GM10847 (cell line): ENCODE results near the gene SLC26A8.
A peak's percentile ranks its signal among the peaks of the same experiment; 100 is the strongest.

Experiments
- POLR2A ChIP-seq: IDR thresholded peaks from 2 replicates; pipeline ENCODE4 v1.6.1; 2011; ENCODE audit not compliant: insufficient read length; ENCODE audit errors: extremely low read depth

The SLC26A8 gene

DNA sequence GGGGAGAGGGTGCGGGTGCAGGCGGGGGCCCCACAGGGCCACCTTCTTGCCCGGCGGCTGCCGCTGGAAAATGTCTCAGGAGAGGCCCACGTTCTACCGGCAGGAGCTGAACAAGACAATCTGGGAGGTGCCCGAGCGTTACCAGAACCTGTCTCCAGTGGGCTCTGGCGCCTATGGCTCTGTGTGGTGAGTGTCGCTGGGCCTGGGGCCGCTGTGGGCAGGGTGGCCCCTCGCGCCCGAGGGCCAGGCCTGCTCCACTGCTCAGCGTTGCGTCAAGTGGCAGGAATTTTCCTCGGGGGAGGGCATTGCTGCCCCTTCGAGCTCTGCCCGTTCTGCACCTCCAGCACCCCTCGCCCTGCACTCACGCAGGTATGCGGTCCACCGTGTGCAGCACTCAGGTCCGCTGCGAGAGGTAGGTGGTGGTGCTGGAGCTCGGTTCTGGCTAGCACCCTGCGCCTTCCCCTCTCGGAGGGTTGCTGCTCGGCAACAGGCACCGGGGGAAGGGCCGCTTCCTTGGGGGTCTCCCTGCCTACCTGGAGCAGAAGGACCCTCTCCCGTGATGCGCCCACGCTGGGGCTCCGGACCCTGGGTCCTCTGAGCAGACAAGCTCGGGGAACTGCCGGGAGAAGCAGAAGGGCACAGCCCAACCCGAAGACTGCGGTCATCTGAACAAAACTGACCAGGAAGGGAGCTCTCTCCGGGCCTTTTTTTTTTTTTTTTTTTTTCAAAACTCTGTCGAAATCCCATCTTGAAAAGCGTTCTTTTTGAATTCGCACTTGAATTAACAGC, 3.8 kb upstream of the SLC26A8 start:
- TF ChIP-seq POLR2A: no peak

DNA sequence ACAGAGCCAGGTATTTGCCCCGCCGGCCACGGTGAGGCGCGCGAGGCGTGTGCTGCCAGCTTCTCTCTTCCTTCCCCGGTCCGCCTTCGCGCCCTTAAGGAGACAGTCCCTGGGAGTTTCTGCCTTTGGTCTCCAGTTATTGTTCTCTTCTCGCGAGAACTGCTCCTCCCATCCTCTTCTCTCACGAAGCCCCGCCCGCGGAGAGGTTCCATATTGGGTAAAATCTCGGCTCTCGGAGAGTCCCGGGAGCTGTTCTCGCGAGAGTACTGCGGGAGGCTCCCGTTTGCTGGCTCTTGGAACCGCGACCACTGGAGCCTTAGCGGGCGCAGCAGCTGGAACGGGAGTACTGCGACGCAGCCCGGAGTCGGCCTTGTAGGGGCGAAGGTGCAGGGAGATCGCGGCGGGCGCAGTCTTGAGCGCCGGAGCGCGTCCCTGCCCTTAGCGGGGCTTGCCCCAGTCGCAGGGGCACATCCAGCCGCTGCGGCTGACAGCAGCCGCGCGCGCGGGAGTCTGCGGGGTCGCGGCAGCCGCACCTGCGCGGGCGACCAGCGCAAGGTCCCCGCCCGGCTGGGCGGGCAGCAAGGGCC, 3.2 kb upstream of the SLC26A8 start, which contains the start of gene MAPK14:
TSS of gene MAPK14 (plus strand) at position 308 of the 587 bp plus-strand sequence. CDS start 350 bp downstream, outside the sequence.
- TF ChIP-seq POLR2A: peak; percentile 93

DNA sequence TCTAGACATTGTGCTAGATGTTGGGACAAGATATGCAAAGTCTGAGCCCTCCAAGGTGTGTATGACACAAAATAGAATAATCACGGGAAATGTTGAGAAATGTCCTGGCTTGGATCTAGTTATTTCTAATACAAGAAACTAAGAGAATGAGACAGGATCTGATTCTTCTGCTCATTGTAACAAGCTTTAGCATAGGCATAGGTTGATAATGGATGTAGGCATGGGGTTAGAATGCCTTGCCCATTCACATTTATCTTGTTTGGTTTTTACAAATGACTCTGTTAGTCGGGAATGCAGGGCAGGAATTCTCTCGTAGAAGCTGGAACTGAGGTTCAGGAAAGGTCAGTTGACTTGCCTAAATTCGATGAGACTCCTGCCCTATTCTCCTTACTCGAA, 1.5 kb upstream of the SLC26A8 start:
- no peak for TF ChIP-seq POLR2A

- TF ChIP-seq POLR2A: no peak
Observed at GRCh38 chr6:36025260-36025931, 955 bp upstream of the SLC26A8 start.

GRCh38 chr6:36020154-36020553, 4.3 kb downstream of the SLC26A8 start:
- no peak for TF ChIP-seq POLR2A

DNA sequence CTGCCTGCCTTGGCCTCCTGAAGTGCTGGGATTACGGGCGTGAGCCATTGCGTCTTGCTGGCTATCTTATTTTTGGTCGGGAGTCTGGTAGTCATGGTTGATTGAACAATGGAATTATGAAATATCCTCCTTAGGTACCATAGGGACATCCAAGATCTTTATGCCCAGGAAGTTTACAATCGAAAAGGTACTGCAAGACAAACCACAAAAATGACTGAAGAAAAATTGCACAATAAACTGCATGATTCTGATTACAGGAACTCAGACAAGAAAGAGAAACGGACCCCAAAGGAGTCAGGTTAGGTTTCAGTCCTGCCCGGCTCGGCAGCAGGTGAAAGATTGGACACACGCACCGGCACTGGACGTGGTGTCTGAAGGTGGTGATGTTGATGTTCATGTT, 5.3 kb downstream of the SLC26A8 start:
- TF ChIP-seq POLR2A: no peak

GRCh38 chr6:36018339-36018738, 6.1 kb downstream of the SLC26A8 start:
- TF ChIP-seq POLR2A: no peak

- no peak for TF ChIP-seq POLR2A
Observed at GRCh38 chr6:36015666-36016065, 8.8 kb downstream of the SLC26A8 start.

- no peak for TF ChIP-seq POLR2A
Observed at GRCh38 chr6:36000451-36000850, 24.0 kb downstream of the SLC26A8 start.

- TF ChIP-seq POLR2A: no peak
Observed at GRCh38 chr6:35993150-35993549, 31.3 kb downstream of the SLC26A8 start.

DNA sequence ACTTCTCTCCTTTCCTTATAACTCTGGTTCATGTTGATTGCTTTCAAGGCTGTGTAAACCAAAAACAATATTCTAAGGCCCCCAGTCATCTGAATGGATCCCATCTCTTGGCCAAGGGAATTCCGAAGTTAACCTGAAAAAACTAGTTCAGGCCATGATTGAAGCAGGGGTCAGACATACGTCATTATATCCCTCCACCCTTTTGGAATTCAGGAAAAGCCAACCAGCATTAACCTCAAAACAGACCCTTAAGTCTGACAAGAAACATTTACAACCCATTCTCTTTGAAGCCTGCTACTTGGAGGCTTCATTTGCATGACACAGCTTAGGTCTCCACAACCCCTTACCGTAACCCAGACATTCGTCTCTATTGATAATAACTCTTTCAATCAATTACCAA, 39.7 kb downstream of the SLC26A8 start:
- no peak for TF ChIP-seq POLR2A

- TF ChIP-seq POLR2A: no peak
Observed at GRCh38 chr6:35980991-35981645, 43.3 kb downstream of the SLC26A8 start.

DNA sequence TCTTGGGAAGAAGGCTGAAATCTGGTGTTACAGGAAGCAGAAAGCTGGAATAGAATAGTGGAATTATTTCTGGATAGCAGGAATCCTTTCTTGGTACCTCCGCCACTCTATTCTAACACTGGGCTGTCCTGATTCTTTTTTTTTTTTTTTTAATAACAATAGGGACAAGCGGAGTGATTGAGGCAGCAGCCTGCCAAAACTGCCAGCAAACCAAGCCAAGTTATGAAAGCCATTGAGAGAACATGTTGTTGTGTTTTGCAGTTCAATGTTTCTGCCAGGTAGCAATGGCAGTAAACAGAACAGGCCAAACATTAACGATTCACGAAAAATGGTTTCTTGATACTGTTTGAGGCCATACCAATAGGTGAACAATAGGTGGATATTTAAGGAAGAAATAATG, 47.1 kb downstream of the SLC26A8 start:
- no peak for TF ChIP-seq POLR2A

DNA sequence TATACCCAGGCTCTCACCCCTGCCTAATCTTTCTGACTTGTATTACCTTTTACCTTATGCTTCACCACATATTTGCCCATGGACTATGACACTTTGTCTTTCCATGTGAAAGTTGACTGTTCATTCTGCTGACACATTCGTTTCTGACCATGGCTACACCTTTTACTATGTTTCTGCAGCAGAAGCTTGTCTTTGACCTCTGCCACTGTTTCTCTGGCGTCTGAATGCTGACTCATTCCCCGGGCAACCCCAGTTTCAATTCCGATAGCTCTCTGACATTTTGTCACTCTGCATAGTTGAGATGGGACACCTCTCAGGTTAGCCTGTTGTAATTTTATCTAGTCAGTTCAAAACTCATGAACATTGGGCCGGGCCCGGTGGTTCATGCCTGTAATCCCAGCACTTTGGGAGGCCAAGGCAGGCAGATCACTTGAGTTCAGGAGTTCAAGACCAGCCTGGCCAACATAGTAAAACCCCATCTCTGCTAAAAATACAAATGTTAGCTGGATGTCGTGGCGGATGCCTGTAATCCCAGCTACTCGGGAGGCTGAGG, 50.7 kb downstream of the SLC26A8 start:
- TF ChIP-seq POLR2A: no peak
